NT2/D1 (cell line): ENCODE results near the gene MRAS.

Experiments
- DNase-seq: peaks from one replicate; pipeline ENCODE4 v3.0.0-alpha.2; 2011; ENCODE audit warnings: low read depth, low spot score
- H3K27me3 ChIP-seq: 2 replicates; pipeline ENCODE4 v1.6.0; 2011; ENCODE audit warnings: mild to moderate bottlenecking; ENCODE audit not compliant: insufficient read length, insufficient read depth
- H3K36me3 ChIP-seq: 2 replicates; pipeline ENCODE4 v1.6.1; 2011; ENCODE audit warnings: mild to moderate bottlenecking, low read length, mixed read lengths; ENCODE audit not compliant: insufficient read depth, insufficient read length
- H3K4me1 ChIP-seq: 2 replicates; pipeline ENCODE4 v1.5.1; 2011; ENCODE audit not compliant: insufficient read depth, insufficient read length
- H3K4me3 ChIP-seq: 2 replicates; pipeline ENCODE4 v1.5.1; 2011; ENCODE audit warnings: low read depth; ENCODE audit not compliant: insufficient read length
- H3K9ac ChIP-seq: 2 replicates; pipeline ENCODE4 v1.6.0; 2011; ENCODE audit warnings: low read depth; ENCODE audit not compliant: insufficient read length
- H3K9me3 ChIP-seq: 2 replicates; pipeline ENCODE4 v1.5.1; 2011; ENCODE audit warnings: mild to moderate bottlenecking, low read length; ENCODE audit not compliant: insufficient read depth
- SUZ12 ChIP-seq: IDR thresholded peaks from 2 replicates; pipeline ENCODE4 v1.6.1; 2011; ENCODE audit not compliant: insufficient read length, insufficient read depth; ENCODE audit errors: extremely low read depth
- YY1 ChIP-seq: IDR thresholded peaks from 2 replicates; pipeline ENCODE4 v1.6.1; 2011; ENCODE audit not compliant: insufficient read length, insufficient read depth
- ZNF274 ChIP-seq: IDR thresholded peaks from 2 replicates; pipeline ENCODE4 v1.6.1; 2011; ENCODE audit warnings: mild to moderate bottlenecking, low read depth, low read length

MRAS gene

DNA sequence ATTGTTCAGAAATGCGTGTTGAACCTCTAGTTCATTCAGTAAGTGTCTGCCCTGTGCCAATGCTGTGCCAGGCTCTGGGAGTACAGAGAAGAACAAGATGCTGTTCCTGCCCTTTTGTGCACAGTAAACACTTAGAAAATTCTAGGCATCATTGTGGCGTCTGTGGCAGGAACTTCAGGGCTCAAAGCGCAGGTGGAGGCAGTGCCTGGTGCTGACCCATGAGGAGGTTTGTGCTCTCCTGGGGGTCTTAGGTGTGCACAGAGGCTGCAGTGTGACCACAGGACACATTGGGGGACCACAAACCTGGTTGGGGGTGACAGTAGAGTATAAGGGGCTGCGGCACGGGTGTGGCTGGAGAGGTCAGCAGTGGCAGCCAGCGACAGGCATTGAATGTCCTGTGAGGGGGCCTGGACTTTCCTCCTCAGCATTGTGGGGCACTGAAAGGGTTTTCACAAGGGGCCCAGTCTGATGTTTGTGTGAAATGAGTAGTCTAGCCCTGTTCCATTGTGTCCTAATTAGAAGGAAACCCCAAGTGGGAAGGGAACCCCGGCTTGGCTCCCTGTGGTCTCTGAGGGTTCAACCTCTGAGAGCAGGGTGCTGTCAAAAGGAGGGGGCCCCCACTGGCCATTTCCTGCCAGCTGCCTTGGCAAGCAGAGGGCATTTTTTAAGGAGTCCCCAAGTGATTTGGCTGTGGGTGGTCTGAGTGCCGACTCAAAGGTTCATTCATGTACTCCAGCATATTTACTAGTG, 20.9 kb downstream of the MRAS start:
- Histone ChIP-seq H3K9ac (no peak overlapping the region), H3K4me1 (no peaks in the 10 kb centered on the region), H3K4me3 (no peak overlapping the region), H3K9me3 (no peaks in the 10 kb centered on the region), H3K36me3 (peaks cover 10% of the 10 kb centered on the region), H3K27me3 (no peaks in the 10 kb centered on the region)
- no peak for TF ChIP-seq YY1
- no peak for DNase-seq

DNA sequence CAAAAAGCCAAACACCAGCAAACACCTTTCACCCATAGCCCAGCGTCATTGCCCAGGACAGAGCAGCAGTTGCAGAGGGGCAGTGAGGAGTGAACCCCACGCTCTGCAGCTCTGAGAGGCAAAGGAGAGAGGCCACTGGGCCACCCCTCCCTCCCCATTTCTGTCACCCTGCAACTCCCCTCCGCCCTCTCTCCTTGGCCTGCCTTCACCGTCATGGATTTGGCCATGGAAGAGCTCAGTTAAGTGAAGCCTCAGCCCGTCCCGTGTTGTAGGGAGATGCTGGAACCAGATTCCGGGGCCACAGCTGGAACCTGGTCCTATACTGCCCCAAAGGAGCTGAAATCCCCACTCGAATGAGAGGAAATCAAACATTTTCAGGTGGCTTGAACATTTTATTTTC, 21.9 kb downstream of the MRAS start:
- peaks cover 17% of the 10 kb centered on the region for H3K36me3 ChIP-seq
- H3K4me3 ChIP-seq, result no peak overlapping the region
- no peaks in the 10 kb centered on the region for H3K27me3 ChIP-seq
- DNase-seq, result no peak
- no peaks in the 10 kb centered on the region for H3K4me1 ChIP-seq
- no peaks in the 10 kb centered on the region for H3K9me3 ChIP-seq
- TF ChIP-seq ZNF274, result no peak
- no peak for TF ChIP-seq SUZ12
- no peak for TF ChIP-seq YY1
- no peak overlapping the region for H3K9ac ChIP-seq

DNA sequence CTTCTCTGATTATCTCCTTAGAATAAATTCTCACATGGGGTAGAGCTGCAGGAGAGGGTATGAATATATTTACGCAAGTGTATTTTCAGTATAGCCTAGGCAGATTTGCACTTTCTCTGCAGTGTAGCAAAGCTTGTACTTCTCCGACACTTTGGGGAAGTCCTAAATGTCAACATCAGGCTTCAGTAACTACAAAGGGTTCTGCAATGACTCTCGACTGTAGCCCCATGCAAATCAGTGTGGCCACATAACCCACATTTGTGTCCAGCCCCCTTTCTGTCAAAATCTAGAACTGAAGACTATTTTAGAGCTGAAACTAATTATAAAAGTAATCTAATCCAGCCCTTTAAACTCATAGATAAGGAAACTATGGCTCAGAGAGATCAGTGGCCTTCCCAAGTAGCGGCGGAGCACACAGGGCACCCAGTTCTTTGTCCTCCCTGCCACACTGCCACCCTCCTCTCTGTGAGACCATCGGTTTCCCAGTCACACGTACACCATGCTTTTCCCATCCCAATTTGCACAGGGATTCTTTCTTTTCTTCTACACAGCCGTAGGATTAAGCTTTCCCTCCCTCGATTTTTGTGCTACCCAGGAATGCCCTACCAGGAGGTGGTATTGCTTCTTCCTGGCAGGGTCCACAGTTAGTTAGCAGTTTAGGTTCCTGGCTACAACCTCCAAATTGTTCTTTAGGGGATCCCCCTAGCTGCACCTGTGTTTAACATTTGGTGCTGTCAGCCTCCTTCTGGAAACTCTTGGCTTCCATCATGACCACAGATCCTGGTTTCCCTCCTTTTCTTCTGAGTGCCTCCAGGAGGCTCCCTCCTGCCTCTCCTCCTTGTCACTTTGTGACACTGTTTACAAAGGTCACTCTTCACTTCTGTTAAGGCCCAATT, 22.9 kb downstream of the MRAS start:
- Histone ChIP-seq H3K9ac (no peak overlapping the region), H3K27me3 (no peaks in the 10 kb centered on the region), H3K4me1 (no peaks in the 10 kb centered on the region), H3K9me3 (no peaks in the 10 kb centered on the region), H3K36me3 (peaks cover 18% of the 10 kb centered on the region), H3K4me3 (no peak overlapping the region)
- no peak for DNase-seq
- no peak for TF ChIP-seq SUZ12
- TF ChIP-seq YY1, result no peak
- TF ChIP-seq ZNF274, result no peak

DNA sequence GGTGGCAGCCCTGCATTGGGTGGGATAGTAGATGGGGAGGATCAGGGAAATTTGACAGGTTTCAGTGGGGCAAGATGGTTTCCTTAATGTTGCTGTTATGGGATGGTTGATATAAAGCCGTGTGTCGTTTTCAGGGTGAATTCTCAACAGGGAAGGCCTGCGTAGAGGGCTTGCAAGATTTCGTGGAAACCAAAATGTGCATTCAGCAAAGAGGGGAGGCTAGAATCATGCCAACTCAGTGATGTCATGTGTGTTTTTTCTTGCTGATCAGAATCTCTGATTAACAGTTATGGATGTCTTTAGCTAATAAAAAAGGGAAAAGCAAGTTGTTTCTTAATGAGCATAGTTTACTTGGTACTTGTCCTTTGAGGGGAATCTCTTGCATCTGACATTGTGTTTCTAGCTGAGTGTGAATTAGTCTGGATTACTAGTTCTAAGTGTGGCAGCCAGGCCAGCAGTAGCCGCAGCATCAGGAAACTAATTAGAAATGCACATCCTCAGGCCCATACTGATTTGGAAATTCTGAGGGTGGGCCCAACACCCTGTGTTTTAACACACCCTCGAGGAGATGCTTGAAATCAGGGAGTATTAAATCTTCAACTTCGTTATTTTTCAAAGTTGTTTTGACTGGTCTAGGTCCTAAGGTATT, 24.8 kb downstream of the MRAS start:
- Histone ChIP-seq H3K36me3 (peaks cover 27% of the 10 kb centered on the region), H3K27me3 (no peaks in the 10 kb centered on the region), H3K9ac (no peak overlapping the region), H3K4me1 (peaks cover 6% of the 10 kb centered on the region), H3K4me3 (no peak overlapping the region), H3K9me3 (no peaks in the 10 kb centered on the region)
- TF ChIP-seq ZNF274, result no peak
- TF ChIP-seq SUZ12, result no peak
- no peak for TF ChIP-seq YY1
- no peak for DNase-seq

DNA sequence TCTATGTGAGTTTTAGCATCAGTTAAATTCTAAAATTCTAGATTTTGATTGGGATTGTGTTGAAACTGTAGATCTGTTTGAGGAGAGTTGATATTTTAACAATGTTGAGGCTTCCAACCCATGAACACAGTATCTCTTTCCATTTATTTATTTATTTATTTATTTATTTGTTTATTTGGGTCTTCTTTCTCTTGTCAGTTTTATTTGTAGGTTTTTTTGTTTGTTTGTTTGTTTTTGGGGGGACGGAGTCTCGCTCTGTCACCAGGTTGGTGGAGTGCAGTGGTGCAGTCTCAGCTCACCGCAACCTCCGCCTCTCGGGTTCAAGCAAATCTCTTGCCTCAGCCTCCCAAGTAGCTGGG, 25.3 kb downstream of the MRAS start:
- no peak overlapping the region for H3K4me3 ChIP-seq
- TF ChIP-seq SUZ12, result no peak
- TF ChIP-seq YY1, result no peak
- TF ChIP-seq ZNF274, result no peak
- no peaks in the 10 kb centered on the region for H3K27me3 ChIP-seq
- no peak for DNase-seq
- peaks cover 27% of the 10 kb centered on the region for H3K36me3 ChIP-seq
- H3K9ac ChIP-seq, result no peak overlapping the region
- peaks cover 6% of the 10 kb centered on the region for H3K4me1 ChIP-seq
- no peaks in the 10 kb centered on the region for H3K9me3 ChIP-seq

DNA sequence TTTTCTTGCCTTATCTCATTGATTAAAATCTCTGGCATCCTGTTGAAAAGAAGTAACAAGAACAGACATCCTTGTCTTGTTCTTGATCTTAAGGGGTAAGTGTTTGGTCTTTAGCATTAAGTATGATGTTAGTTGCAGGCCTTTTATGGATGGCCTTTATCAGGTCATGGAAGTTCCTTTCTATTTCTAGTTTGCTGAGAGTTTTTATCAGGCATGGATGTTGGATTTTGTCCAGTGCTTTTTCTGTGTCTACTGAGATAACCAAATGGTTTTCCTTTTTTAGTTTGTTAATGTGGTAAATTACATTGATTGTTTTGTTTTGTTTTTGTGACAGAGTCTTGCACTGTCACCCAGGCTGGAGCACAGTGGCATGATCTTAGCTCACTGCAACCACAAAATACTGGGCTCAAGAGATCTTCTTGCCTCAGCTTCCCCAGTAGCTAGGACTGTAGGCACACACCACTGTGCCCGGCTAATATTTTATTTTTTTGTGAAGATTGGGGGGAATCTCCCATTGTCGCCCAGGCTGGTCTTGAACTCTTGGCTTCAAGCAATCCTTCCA, 26.3 kb downstream of the MRAS start:
- TF ChIP-seq ZNF274 (no peak), SUZ12 (no peak), YY1 (no peak)
- Histone ChIP-seq H3K4me1 (peaks cover 6% of the 10 kb centered on the region), H3K27me3 (no peaks in the 10 kb centered on the region), H3K4me3 (no peak overlapping the region), H3K9me3 (no peaks in the 10 kb centered on the region), H3K36me3 (peaks cover 27% of the 10 kb centered on the region), H3K9ac (no peak overlapping the region)
- no peak for DNase-seq

DNA sequence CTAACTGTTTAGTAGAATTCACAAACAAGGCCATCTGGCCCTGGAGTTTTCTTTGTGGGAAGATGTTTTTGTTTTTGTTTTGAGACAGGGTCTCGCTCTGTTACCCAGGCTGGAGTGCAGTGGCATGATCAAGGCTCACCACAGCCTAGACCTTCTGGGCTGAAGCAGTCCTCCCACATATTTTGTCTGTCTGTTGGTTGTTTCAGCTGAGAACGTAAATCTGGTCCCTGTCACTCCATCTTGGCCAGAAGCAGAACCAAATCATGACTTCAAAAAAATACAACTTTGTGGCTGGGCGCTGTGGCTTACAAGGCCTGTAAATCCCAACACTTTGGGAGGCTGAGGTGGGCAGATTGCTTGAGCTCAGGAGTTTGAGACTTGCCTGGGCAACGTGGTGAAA, 27.1 kb downstream of the MRAS start:
- H3K9me3 ChIP-seq, result no peaks in the 10 kb centered on the region
- peaks cover 27% of the 10 kb centered on the region for H3K36me3 ChIP-seq
- no peak for DNase-seq
- TF ChIP-seq SUZ12 (no peak), ZNF274 (no peak), YY1 (no peak)
- no peak overlapping the region for H3K9ac ChIP-seq
- peaks cover 6% of the 10 kb centered on the region for H3K4me1 ChIP-seq
- H3K4me3 ChIP-seq, result no peak overlapping the region
- no peaks in the 10 kb centered on the region for H3K27me3 ChIP-seq
